GM12878 (cell line): Measurements from ENCODE around the gene OR11A1. TPM values are rescaled to one million over a fixed set of nuclear protein-coding genes. Genes with fewer than 3 reads are reported as not detected.

ENCODE experiments used
- ATAC-seq: fragments of 200-7000 bp; cut with Tn5 transposase; 3 replicates; pipeline ENCODE4 v1.9.1; 2020; ENCODE audit warnings: mild to moderate bottlenecking, moderate library complexity
- BruUV-seq: library from RNA; stranded (reverse); fragments of 400-500 nt; replicated peaks from 2 replicates; lab custom pipeline; 2021; lab: Mats Ljungman, UMichigan
- CTCF ChIA-PET: fragments of 300-600 bp; sonication (Branson Sonifier 250); formaldehyde crosslinking; extraction: SDS; loops from one replicate; lab custom pipeline; 2021; ENCODE audit warnings: inconsistent platforms; lab: Yijun Ruan, JAX
- POLR2A ChIA-PET: fragments of 350-600 bp; formaldehyde crosslinking; extraction: SDS; loops from one replicate; lab custom pipeline; 2021; ENCODE audit warnings: inconsistent platforms; lab: Charles Lee
- RAD21 ChIA-PET: fragments of 300-600 bp; sonication (Branson Sonifier 250); formaldehyde crosslinking; loops from one replicate; lab custom pipeline; 2023; ENCODE audit warnings: antibody characterized with exemption; ENCODE audit not compliant: unreplicated experiment; lab: Charles Lee
- SMC1A ChIA-PET: fragments of 300-600 bp; sonication (Branson Sonifier 250); formaldehyde crosslinking; loops from one replicate; lab custom pipeline; 2023; ENCODE audit not compliant: unreplicated experiment, uncharacterized antibody; lab: Charles Lee
- DNase-seq: peaks from one replicate; pipeline ENCODE4 v3.0.0-alpha.2; 2011; ENCODE audit warnings: low read depth, low spot score
- FAIRE-seq: peaks from 3 replicates; lab custom pipeline; 2011; peaks lifted over from hg19 to GRCh38; lab: Jason Lieb, UNC
- H2AFZ ChIP-seq: 2 replicates; pipeline ENCODE4 v1.6.0; 2011; ENCODE audit warnings: low read depth, low read length, control low read depth; ENCODE audit not compliant: control insufficient read depth
- H3K27ac ChIP-seq: 2 replicates; pipeline ENCODE4 v1.5.1; 2011; ENCODE audit warnings: control low read depth; ENCODE audit not compliant: control insufficient read depth, insufficient read depth
- H3K27me3 ChIP-seq, 2 experiments: replicated peaks in 1 of 2; 2 replicates each; pipeline versions ENCODE4 v1.6.0 to v1.6.1; 2011; ENCODE audit warnings: low read length in 1 of 2; ENCODE audit not compliant: control insufficient read depth in 2 of 2, insufficient read depth in 2 of 2
- H3K36me3 ChIP-seq, 2 experiments: 2 replicates each; pipeline ENCODE4 v1.5.1; 2011; ENCODE audit warnings: low read length in 1 of 2; ENCODE audit not compliant: control insufficient read depth in 2 of 2, insufficient read depth in 2 of 2
- H3K4me1 ChIP-seq: 2 replicates; pipeline ENCODE4 v1.6.1; 2011; ENCODE audit warnings: mild to moderate bottlenecking, low read length, moderate library complexity, mixed read lengths; ENCODE audit not compliant: control insufficient read depth, insufficient read depth
- H3K4me2 ChIP-seq: 2 replicates; pipeline ENCODE4 v1.6.0; 2011; ENCODE audit warnings: control low read depth; ENCODE audit not compliant: control insufficient read depth, insufficient read depth
- H3K4me3 ChIP-seq: fragments of 200-600 bp; sonication (generic); 2 replicates; pipeline ENCODE4 v1.5.1; 2016
- H3K79me2 ChIP-seq: 2 replicates; pipeline ENCODE4 v1.6.0; 2011; ENCODE audit warnings: low read length; ENCODE audit not compliant: control insufficient read depth, insufficient read depth
- H3K9ac ChIP-seq: 2 replicates; pipeline ENCODE4 v1.8.0; 2011; ENCODE audit warnings: low read length, control low read depth, mixed read lengths; ENCODE audit not compliant: control insufficient read depth, insufficient read depth
- H3K9me3 ChIP-seq: replicated peaks from 3 replicates; pipeline ENCODE4 v1.5.1; 2011; ENCODE audit warnings: mild to moderate bottlenecking, low read length; ENCODE audit not compliant: control insufficient read depth, insufficient read depth
- H4K20me1 ChIP-seq: 2 replicates; pipeline ENCODE4 v1.6.0; 2011; ENCODE audit not compliant: control insufficient read depth, insufficient read depth
- BRCA1 ChIP-seq: IDR thresholded peaks from 2 replicates; pipeline ENCODE4 v1.6.1; 2011; ENCODE audit warnings: low read depth, low read length, improper control_type of control experiment
- CBX5 ChIP-seq: sonication (generic); IDR thresholded peaks from 2 replicates; pipeline ENCODE4 v1.6.1; 2016; ENCODE audit warnings: low read depth, moderate library complexity, mild to moderate bottlenecking, inconsistent platforms
- CEBPB ChIP-seq, 2 experiments: fragments of 150-350 bp in 1 of 2; IDR thresholded peaks; 2 replicates each; pipeline ENCODE4 v1.6.1; 2012 to 2014; ENCODE audit warnings: low read depth in 2 of 2, low read length in 2 of 2, borderline replicate concordance in 1 of 2, inconsistent platforms in 1 of 2
- IKZF2 ChIP-seq, 2 experiments: fragments of 450-650 bp; IDR thresholded peaks; 2 replicates each; pipeline ENCODE4 v1.6.1; 2017; ENCODE audit warnings: mild to moderate bottlenecking in 2 of 2, moderate library complexity in 2 of 2
- MYB ChIP-seq: fragments of 150-350 bp; IDR thresholded peaks from 2 replicates; pipeline ENCODE4 v1.6.1; 2014; ENCODE audit warnings: mild to moderate bottlenecking, low read depth, low read length, borderline replicate concordance
- NFIC ChIP-seq: IDR thresholded peaks from 2 replicates; pipeline ENCODE4 v1.6.1; 2012; ENCODE audit warnings: low read depth, mild to moderate bottlenecking, inconsistent platforms, low read length, moderate library complexity
- NRF1 ChIP-seq: conservative IDR thresholded peaks from 2 replicates; pipeline ENCODE4 v1.6.1; 2011; ENCODE audit warnings: mild to moderate bottlenecking, low read depth, low read length, improper control_type of control experiment
- PAX5 ChIP-seq: IDR thresholded peaks from 2 replicates; pipeline ENCODE4 v1.6.1; 2011; ENCODE audit warnings: low read depth, low read length, borderline replicate concordance
- PBX3 ChIP-seq: IDR thresholded peaks from 2 replicates; pipeline ENCODE4 v1.6.1; 2011; ENCODE audit warnings: mild to moderate bottlenecking, low read depth, low read length, moderate library complexity; ENCODE audit not compliant: insufficient replicate concordance
- POLR2AphosphoS5 ChIP-seq: IDR thresholded peaks from 2 replicates; pipeline ENCODE4 v1.6.1; 2011; ENCODE audit warnings: mild to moderate bottlenecking, low read length, inconsistent platforms
- REST ChIP-seq: IDR thresholded peaks from 2 replicates; pipeline ENCODE4 v1.6.1; 2012; ENCODE audit warnings: mild to moderate bottlenecking, low read depth, low read length
- STAT3 ChIP-seq: IDR thresholded peaks from 2 replicates; pipeline ENCODE4 v1.6.1; 2011; ENCODE audit warnings: low read depth, low read length, improper control_type of control experiment
- TARDBP ChIP-seq: IDR thresholded peaks from 2 replicates; pipeline ENCODE4 v1.6.1; 2016; ENCODE audit warnings: borderline replicate concordance
- ZSCAN29 ChIP-seq: fragments of 450-650 bp; IDR thresholded peaks from 2 replicates; pipeline ENCODE4 v1.6.1; 2017; ENCODE audit warnings: mild to moderate bottlenecking, moderate library complexity
- WGBS: methylation state at CpG from one replicate; pipeline ENCODE4 v1.1.6; 2016; ENCODE audit warnings: low lambda C conversion rate; ENCODE audit not compliant: insufficient replicate concordance, insufficient coverage; ENCODE audit errors: missing lambda C conversion rate; 5-methylcytosine and 5-hydroxymethylcytosine counted together
- in situ Hi-C: fragments of 300-500 bp; cut with MboI; formaldehyde crosslinking; loops from 9 replicates; pipeline ENCODE4 v1.14.3; 2018; ENCODE audit warnings: mixed read lengths
- intact Hi-C: fragments of 100-400 bp; cut with micrococcal nuclease; formaldehyde crosslinking; loops from one replicate; pipeline ENCODE4 v1.14.2; 2022; ENCODE audit not compliant: unreplicated experiment
- polyA plus RNA-seq, 11 experiments: library from polyadenylated mRNA; depleted of rRNA in 4 of 11; unstranded in 6 of 11; stranded (reverse) in 5 of 11; fragments of >200 nt; fragmentation: Nextera tagmentation in 4 of 11; fragmentation: Illumina TruSeq in 1 of 11; extraction: Ambion mirVana in 4 of 11; extraction: Trizol in 1 of 11; gene quantifications; 1 replicate in 1 of 11; 2 replicates in 10 of 11; pipeline versions ENCODE4 v1.2.1 to v1.2.3, GENCODE V29; 2011 to 2016; ENCODE audit warnings: inconsistent platforms in 2 of 11, missing spikeins in 2 of 11, low read depth in 1 of 11
- total RNA-seq, 4 experiments: library from RNA; depleted of rRNA in 3 of 4; stranded (reverse); fragments of >200 nt in 3 of 4; fragmentation: Illumina TruSeq in 1 of 4; extraction: Trizol in 1 of 4; gene quantifications; 2 replicates each; pipeline versions ENCODE4 v1.2.1 to v1.2.3, GENCODE V29; 2013 to 2021

OR11A1 gene
- total and polyA plus RNA-seq, 10 of the 15 experiments (the other 5 are each of a cell fraction or from before 2014, with no cell fraction given), result not detected

- no peak for TF ChIP-seq CEBPB (IDR thresholded peaks at IDR 0.05; ENCODE audit: borderline replicate concordance in 1 of 2, low read depth in 2 of 2, low read length in 2 of 2)
- no peak for TF ChIP-seq TARDBP
- TF ChIP-seq NRF1, result no peak
These were observed 33.7 kb upstream of the OR11A1 start (continued) for GRCh38 chr6:29490552-29490951.

GRCh38 chr6:29490055-29490454 lies 33.2 kb upstream of the OR11A1 start:
- ChIA-PET RAD21 (no interaction called here), POLR2A (no interaction called here), SMC1A (no interaction called here), CTCF (interaction anchor here (0.6 kb wide), 1 partner anchor 96 kb away, joined by 3 read pairs; no protein-coding TSS in a partner anchor)
- TF ChIP-seq IKZF2 (IDR thresholded peaks at IDR 0.05) (no peak), BRCA1 (no peak), STAT3 (no peak), MYB (no peak), CBX5 (no peak), PAX5 (no peak), REST (no peak), ZSCAN29 (no peak), PBX3 (no peak), POLR2AphosphoS5 (no peak), NFIC (no peak)
- in situ Hi-C loops, result no loop called here
- no peaks in the 10 kb centered on the region for H3K79me2 ChIP-seq
- FAIRE-seq, result no peak
- no peaks in the 10 kb centered on the region; a peak in 1 of 4 replicates for H3K27me3 ChIP-seq
- H4K20me1 ChIP-seq, result no peaks in the 10 kb centered on the region
- BruUV-seq, result no TSS peak
- no peak overlapping the region for H3K9ac ChIP-seq
- no peaks in the 10 kb centered on the region for H3K9me3 ChIP-seq
- no peak overlapping the region for H2AFZ ChIP-seq
- WGBS, result 43% methylated on average over 3 of the region's 3 CpGs
- no peak overlapping the region for H3K27ac ChIP-seq
- no peaks in the 10 kb centered on the region for H3K36me3 ChIP-seq
- intact Hi-C loops, result no loop called here
- no peak overlapping the region for H3K4me2 ChIP-seq
- ATAC-seq, result no peak
- H3K4me3 ChIP-seq, result no peak overlapping the region
- no peak for DNase-seq
- H3K4me1 ChIP-seq, result no peaks in the 10 kb centered on the region
